ENCODE data around the gene ADGRL4.
A peak's percentile ranks its signal among the peaks of the same experiment; 100 is the strongest.
"Not testable (repeated sequence)": the region's sequence is repeated elsewhere in the genome, so short reads cannot be mapped to it uniquely, and the experiment has no call there.

Gene ADGRL4

GRCh38 chr1:78894811-78895210, 111.7 kb downstream of the ADGRL4 start:
- Histone ChIP-seq H3K27me3 (replicated peaks) (no peaks in the 10 kb centered on the region), H3K36me3 (replicated peaks) (no peaks in the 10 kb centered on the region), H3K27ac (no peak overlapping the region), H3K4me3 (ENCODE audit: low read depth, low read length) (no peak overlapping the region)
- TF ChIP-seq CTCF (IDR thresholded peaks at IDR 0.05; ENCODE audit: low read depth, low read length, missing control alignments): no peak
- no peak for DNase-seq
- in situ Hi-C loops (cut with HindIII; ENCODE audit: low pct_ligation_motif_present, low sequenced_read_pairs): no loop called here

GRCh38 chr1:78892260-78892840, 114.2 kb downstream of the ADGRL4 start:
- H3K27ac ChIP-seq: no peak overlapping the region
- H3K27me3 ChIP-seq (replicated peaks): no peaks in the 10 kb centered on the region
- DNase-seq: no peak
- in situ Hi-C loops (cut with HindIII; ENCODE audit: low pct_ligation_motif_present, low sequenced_read_pairs): no loop called here
- no peak for TF ChIP-seq CTCF (IDR thresholded peaks at IDR 0.05; ENCODE audit: low read depth, low read length, missing control alignments)
- no peak overlapping the region for H3K4me3 ChIP-seq (ENCODE audit: low read depth, low read length)
- no peaks in the 10 kb centered on the region for H3K36me3 ChIP-seq (replicated peaks)

- H3K36me3 ChIP-seq (replicated peaks): no peaks in the 10 kb centered on the region
- in situ Hi-C loops (cut with HindIII; ENCODE audit: low pct_ligation_motif_present, low sequenced_read_pairs): no loop called here
- TF ChIP-seq CTCF (IDR thresholded peaks at IDR 0.05; ENCODE audit: low read depth, low read length, missing control alignments): no peak
- H3K4me3 ChIP-seq (ENCODE audit: low read depth, low read length): no peak overlapping the region
- DNase-seq: no peak
- H3K27ac ChIP-seq: no peak overlapping the region
- no peaks in the 10 kb centered on the region for H3K27me3 ChIP-seq (replicated peaks)
Observed at GRCh38 chr1:78887458-78887857, 119.1 kb downstream of the ADGRL4 start.

GRCh38 chr1:78884685-78885452, 121.7 kb downstream of the ADGRL4 start:
- Histone ChIP-seq H3K27me3 (replicated peaks) (no peaks in the 10 kb centered on the region), H3K4me3 (ENCODE audit: low read depth, low read length) (no peak overlapping the region), H3K36me3 (replicated peaks) (no peaks in the 10 kb centered on the region), H3K27ac (no peak overlapping the region)
- TF ChIP-seq CTCF (IDR thresholded peaks at IDR 0.05; ENCODE audit: low read depth, low read length, missing control alignments): no peak
- peak; percentile 14 for DNase-seq
- in situ Hi-C loops (cut with HindIII; ENCODE audit: low pct_ligation_motif_present, low sequenced_read_pairs): no loop called here

GRCh38 chr1:78880223-78880622, 126.3 kb downstream of the ADGRL4 start:
- TF ChIP-seq CTCF (IDR thresholded peaks at IDR 0.05; ENCODE audit: low read depth, low read length, missing control alignments): no peak
- no peak overlapping the region for H3K27ac ChIP-seq
- H3K4me3 ChIP-seq (ENCODE audit: low read depth, low read length): no peak overlapping the region
- no peaks in the 10 kb centered on the region for H3K36me3 ChIP-seq (replicated peaks)
- no peak for DNase-seq
- H3K27me3 ChIP-seq (replicated peaks): no peaks in the 10 kb centered on the region
- in situ Hi-C loops (cut with HindIII; ENCODE audit: low pct_ligation_motif_present, low sequenced_read_pairs): no loop called here

- H3K4me3 ChIP-seq (ENCODE audit: low read depth, low read length); H3K36me3 ChIP-seq (replicated peaks); H3K27me3 ChIP-seq (replicated peaks); in situ Hi-C loops (cut with HindIII; ENCODE audit: low pct_ligation_motif_present, low sequenced_read_pairs); DNase-seq; H3K27ac ChIP-seq: not testable (repeated sequence)
Observed at GRCh38 chr1:78875986-78876385, 130.5 kb downstream of the ADGRL4 start.

- in situ Hi-C loops (cut with HindIII; ENCODE audit: low pct_ligation_motif_present, low sequenced_read_pairs); H3K27me3 ChIP-seq (replicated peaks); H3K27ac ChIP-seq; H3K4me3 ChIP-seq (ENCODE audit: low read depth, low read length); H3K36me3 ChIP-seq (replicated peaks): not testable (repeated sequence)
- peak; percentile 69 for DNase-seq
Observed at GRCh38 chr1:78872801-78873200, 133.7 kb downstream of the ADGRL4 start.

All from brain microvascular endothelial cell (primary cell).